ENCODE measurements around the gene GGCX. TPM values are rescaled to one million over a fixed set of nuclear protein-coding genes. Genes with fewer than 3 reads are reported as not detected.

GGCX gene
- total and polyA plus RNA-seq, 2 of the 13 experiments (the other 11 are each of a cell fraction or from before 2014, with no cell fraction given) = 72.5 to 103 TPM

DNA sequence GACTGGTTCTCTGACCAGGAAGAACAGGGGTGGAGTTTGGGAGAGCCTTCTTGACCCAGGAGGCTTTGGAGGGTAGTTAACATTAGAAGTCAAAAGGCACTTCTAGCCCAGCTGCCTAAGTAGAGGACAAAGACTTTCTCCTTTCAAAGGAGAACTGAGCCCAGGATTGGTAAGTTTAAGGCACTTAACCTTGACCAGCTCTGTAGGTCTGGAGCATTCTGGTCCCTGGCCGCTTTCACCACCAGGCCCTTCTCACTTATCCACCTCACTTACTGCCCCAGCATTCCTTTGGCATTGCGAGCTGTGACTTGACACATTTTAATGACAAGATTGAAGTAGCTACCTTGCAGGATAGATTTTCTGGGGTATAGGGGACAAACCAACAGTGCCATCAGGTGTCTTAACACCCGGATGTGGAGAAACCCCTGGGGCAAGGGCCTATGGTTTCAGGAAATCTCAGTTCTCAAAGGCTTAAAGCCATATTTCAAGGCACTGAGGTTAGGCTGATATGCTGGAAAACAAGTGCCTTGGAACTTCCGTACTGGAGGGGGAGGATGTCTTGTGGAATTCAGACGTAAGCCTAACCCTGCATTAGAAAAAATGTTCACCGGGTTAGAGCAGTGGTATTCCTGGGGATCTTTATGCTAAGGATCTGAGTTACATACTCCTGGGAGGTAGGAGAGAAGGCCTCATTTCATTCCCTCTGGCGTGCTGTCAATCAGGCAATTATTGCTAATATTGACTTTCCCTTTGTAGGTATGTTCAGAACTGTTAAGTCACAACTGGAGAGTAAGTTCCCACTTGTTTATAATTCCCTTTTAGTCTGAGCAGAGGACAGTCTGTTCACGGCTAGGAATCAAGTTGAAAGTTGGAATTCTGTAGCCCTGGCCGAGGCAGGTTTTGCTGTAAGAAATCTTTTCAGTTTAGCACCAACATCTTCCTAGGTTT is 46.2 kb upstream of the GGCX start:
- no peak for FAIRE-seq
- WGBS (ENCODE audit: low lambda C conversion rate) = 85% methylated on average over 9 of the region's 9 CpGs
- intact Hi-C loops (cut with micrococcal nuclease; ENCODE audit: unreplicated experiment) (no loop called here), in situ Hi-C loops (cut with HindIII; ENCODE audit: extremely low pct_ligation_motif_present, low pct_unique_long_range_greater_than_20kb) (no loop called here)
- ChIA-PET CTCF (ENCODE audit: low intra/inter-chr PET ratio, low total read pairs) (no interaction called here), POLR2A (interaction anchor here (0.7 to 25.9 kb wide), 9 partner anchors 9 to 179 kb away, joined by 3 to 795 read pairs (median 13); partner anchors contain the start of genes GGCX, MAT2A, RNF181 and TMEM150A)
- no peak overlapping the region; the same call in 1 of the 2 replicates for H3K4me2 ChIP-seq (ENCODE audit: low read depth, low read length)
- peaks cover 9 to 23% of the 10 kb centered on the region in 2 experiments for H3K36me3 ChIP-seq (replicated peaks in 1 of 2; ENCODE audit: control insufficient read depth in 1 of 2, insufficient read depth in 2 of 2, low read length in 2 of 2)
- no peak overlapping the region for H2AFZ ChIP-seq (ENCODE audit: low read length)
- peak overlapping the region; percentile 34 for H3K27ac ChIP-seq (ENCODE audit: extremely low read length, insufficient read depth, low read length)
- no peaks in the 10 kb centered on the region; a peak in 1 of 5 replicates for H3K27me3 ChIP-seq (ENCODE audit: control insufficient read depth in 1 of 2, insufficient read depth in 2 of 2, low read length in 2 of 2)
- H3K4me3 ChIP-seq (replicated peaks in 1 of 3; ENCODE audit: insufficient read depth in 1 of 3, low read depth in 2 of 3, low read length in 3 of 3) = no peak overlapping the region
- no peaks in the 10 kb centered on the region for H3K9me3 ChIP-seq (ENCODE audit: low read length)
- peaks cover 73% of the 10 kb centered on the region for H3K4me1 ChIP-seq (ENCODE audit: insufficient read depth, low read length)
- peak overlapping the region; percentile 4; the same call in 1 of the 2 replicates for H3K9ac ChIP-seq (ENCODE audit: insufficient read depth, low read depth, low read length)
- peak; percentile 37 for DNase-seq (ENCODE audit: low spot score)
- ATAC-seq = no peak
- peaks cover 34% of the 10 kb centered on the region for H3K79me2 ChIP-seq (ENCODE audit: insufficient read depth, low read length)
- BruUV-seq (replicated peaks) = no TSS peak
- 0 out of 2 replicates have a peak, but pooled peaks cover 3% of the 10 kb centered on the region for H4K20me1 ChIP-seq (ENCODE audit: insufficient read depth, low read length)
- TF ChIP-seq, protein P1, sequence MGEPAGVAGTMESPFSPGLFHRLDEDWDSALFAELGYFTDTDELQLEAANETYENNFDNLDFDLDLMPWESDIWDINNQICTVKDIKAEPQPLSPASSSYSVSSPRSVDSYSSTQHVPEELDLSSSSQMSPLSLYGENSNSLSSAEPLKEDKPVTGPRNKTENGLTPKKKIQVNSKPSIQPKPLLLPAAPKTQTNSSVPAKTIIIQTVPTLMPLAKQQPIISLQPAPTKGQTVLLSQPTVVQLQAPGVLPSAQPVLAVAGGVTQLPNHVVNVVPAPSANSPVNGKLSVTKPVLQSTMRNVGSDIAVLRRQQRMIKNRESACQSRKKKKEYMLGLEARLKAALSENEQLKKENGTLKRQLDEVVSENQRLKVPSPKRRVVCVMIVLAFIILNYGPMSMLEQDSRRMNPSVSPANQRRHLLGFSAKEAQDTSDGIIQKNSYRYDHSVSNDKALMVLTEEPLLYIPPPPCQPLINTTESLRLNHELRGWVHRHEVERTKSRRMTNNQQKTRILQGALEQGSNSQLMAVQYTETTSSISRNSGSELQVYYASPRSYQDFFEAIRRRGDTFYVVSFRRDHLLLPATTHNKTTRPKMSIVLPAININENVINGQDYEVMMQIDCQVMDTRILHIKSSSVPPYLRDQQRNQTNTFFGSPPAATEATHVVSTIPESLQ (CRISPR knock-in tag; conservative IDR thresholded peaks at IDR 0.05) = no peak
- 0 out of 2 replicates have a peak, but pooled peaks have one; percentile 26 for TF ChIP-seq ZNF335 (CRISPR knock-in tag; IDR thresholded peaks at IDR 0.05)
- TF ChIP-seq KMT2B (CRISPR knock-in tag; IDR thresholded peaks at IDR 0.05) = 0 out of 2 replicates have a peak, but pooled peaks have one; percentile 27
- TF ChIP-seq POLR2G (IDR thresholded peaks at IDR 0.05; ENCODE audit: low read depth, low read length) = peak; percentile 11; the same call in 1 of the 2 replicates
- TF ChIP-seq POLR2A (IDR thresholded peaks at IDR 0.05; ENCODE audit: insufficient read depth in 1 of 2, low read depth in 2 of 2, low read length in 2 of 2) = peak; percentile 4 to 41; a peak in 1 of 4 replicates
- TF ChIP-seq PBX2 (CRISPR knock-in tag; IDR thresholded peaks at IDR 0.05) = peak; percentile 63
- no peak for TF ChIP-seq ZNF670 (CRISPR knock-in tag; IDR thresholded peaks at IDR 0.05; ENCODE audit: borderline replicate concordance)
- peak; percentile 44 for TF ChIP-seq SAP130 (CRISPR knock-in tag; IDR thresholded peaks at IDR 0.05; ENCODE audit: low read depth)
- 0 out of 2 replicates have a peak, but pooled peaks have one; percentile 25 for TF ChIP-seq ZNF430 (CRISPR knock-in tag; IDR thresholded peaks at IDR 0.05)
- 0 out of 2 replicates have a peak, but pooled peaks have one; percentile 19 for TF ChIP-seq IKZF5 (CRISPR knock-in tag; IDR thresholded peaks at IDR 0.05)

Data from HepG2 (cell line).